ENCODE data around the gene JAML.
"Not testable (repeated sequence)": the region's sequence is repeated elsewhere in the genome, so short reads cannot be mapped to it uniquely, and the experiment has no call there.

JAML gene

GRCh38 chr11:118190942-118191506 lies 33.8 kb downstream of the JAML start:
- not testable (repeated sequence) for DNase-seq

- no peak for DNase-seq
These were observed 38.3 kb downstream of the JAML start for GRCh38 chr11:118186346-118187107.

- no peak for DNase-seq
These were observed 39.8 kb downstream of the JAML start for GRCh38 chr11:118184784-118185579.

- not testable (repeated sequence) for DNase-seq
These were observed 41.1 kb downstream of the JAML start for GRCh38 chr11:118183691-118184090.

GRCh38 chr11:118180300-118180703 lies 44.5 kb downstream of the JAML start:
- DNase-seq = peak; percentile 45

- DNase-seq = no peak
These were observed 48.1 kb downstream of the JAML start for GRCh38 chr11:118176778-118177134.

- peak; percentile 29 for DNase-seq
These were observed 48.6 kb downstream of the JAML start, which contains the start of gene SCN2B for GRCh38 chr11:118175993-118176777. SCN2B (minus strand) TSS chr11:118176639; CDS start chr11:118176431, 208 bp downstream.

GRCh38 chr11:118175031-118175992 lies 49.5 kb downstream of the JAML start:
- no peak for DNase-seq

GRCh38 chr11:118174006-118174567 lies 50.7 kb downstream of the JAML start:
- DNase-seq = no peak

- DNase-seq = no peak
These were observed 52.5 kb downstream of the JAML start for GRCh38 chr11:118172356-118172755.

GRCh38 chr11:118171269-118172062 lies 53.3 kb downstream of the JAML start:
- DNase-seq = peak; percentile 24

GRCh38 chr11:118170882-118171268 lies 53.9 kb downstream of the JAML start:
- no peak for DNase-seq

GRCh38 chr11:118170231-118170630 lies 54.6 kb downstream of the JAML start:
- DNase-seq = no peak

GRCh38 chr11:118169300-118170140 lies 55.3 kb downstream of the JAML start:
- no peak for DNase-seq

GRCh38 chr11:118168751-118169150 lies 56.1 kb downstream of the JAML start:
- DNase-seq = no peak

- no peak for DNase-seq
These were observed 56.5 kb downstream of the JAML start for GRCh38 chr11:118168316-118168715.

- no peak for DNase-seq
These were observed 56.9 kb downstream of the JAML start for GRCh38 chr11:118167906-118168305.

GRCh38 chr11:118167253-118167652 lies 57.6 kb downstream of the JAML start:
- no peak for DNase-seq

GRCh38 chr11:118166641-118167040 lies 58.2 kb downstream of the JAML start:
- DNase-seq = no peak

GRCh38 chr11:118164885-118165284 lies 59.9 kb downstream of the JAML start:
- no peak for DNase-seq
